ENCODE data around the gene SPATA2. TPM values are rescaled to one million over a fixed set of nuclear protein-coding genes. Genes with fewer than 3 reads are reported as not detected.

The SPATA2 gene
- total and polyA plus RNA-seq, 4 donors = 2.9 to 5.8 (median 4.3) TPM

GRCh38 chr20:49890471-49891361 is 24.6 kb downstream of the SPATA2 start:
- Histone ChIP-seq H3K27ac (ENCODE audit: low read depth in 1 of 2, low read length in 2 of 2) (no peak overlapping the region), H3K4me3 (ENCODE audit: low read length in 2 of 2) (no peak overlapping the region), H3K9me3 (ENCODE audit: control insufficient read depth, low read length) (no peaks in the 10 kb centered on the region), H3K4me1 (ENCODE audit: control insufficient read depth in 1 of 2, insufficient read depth in 2 of 2, low read length in 2 of 2) (no peaks in the 10 kb centered on the region), H3K36me3 (ENCODE audit: control insufficient read depth in 1 of 2, insufficient read depth in 2 of 2, low read length in 1 of 2) (no peaks in the 10 kb centered on the region), H3K27me3 (ENCODE audit: control insufficient read depth in 1 of 2, insufficient read depth in 2 of 2, low read length in 1 of 2) (no peaks in the 10 kb centered on the region)
- 77 to 92% methylated on average over 20 to 21 of the region's 21 CpGs for WGBS, 2 donors
- peak in 1 of 2 donors; percentile 73 for DNase-seq
- intact Hi-C loops (cut with DNase I) = no loop called here
- no peak for ATAC-seq (ENCODE audit: low FRiP score)

DNA sequence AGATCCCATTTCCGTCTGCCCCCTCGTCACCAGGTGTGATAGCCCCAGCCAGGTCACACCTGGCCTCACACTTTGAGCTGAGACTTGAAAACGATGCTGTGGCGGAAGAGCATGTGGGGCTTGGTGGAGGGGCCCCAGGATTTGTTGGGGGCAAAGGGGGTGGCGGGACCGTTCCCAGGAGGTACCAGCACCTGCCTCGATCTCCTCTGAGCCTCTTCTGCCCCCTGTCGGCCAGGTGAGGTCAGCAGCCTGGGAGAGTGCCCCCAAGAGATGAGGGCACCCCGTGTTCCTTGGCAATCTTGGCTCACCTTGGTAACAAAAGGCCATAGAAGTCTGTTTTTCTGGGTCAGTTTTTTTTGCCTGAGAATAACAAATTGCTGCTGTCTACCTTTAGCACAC is 25.4 kb downstream of the SPATA2 start:
- H3K36me3 ChIP-seq (ENCODE audit: control insufficient read depth in 1 of 2, insufficient read depth in 2 of 2, low read length in 1 of 2) = no peaks in the 10 kb centered on the region
- peak in 1 of 2 donors; percentile 43 for DNase-seq
- no peak overlapping the region for H3K27ac ChIP-seq (ENCODE audit: low read depth in 1 of 2, low read length in 2 of 2)
- no peak for ATAC-seq (ENCODE audit: low FRiP score)
- intact Hi-C loops (cut with DNase I) = loop anchor here (5.0 kb wide), 3 partner anchors 38 to 278 kb away; partner anchors contain the start of gene SLC9A8 (in 1 of the 2)
- H3K27me3 ChIP-seq (ENCODE audit: control insufficient read depth in 1 of 2, insufficient read depth in 2 of 2, low read length in 1 of 2) = no peaks in the 10 kb centered on the region
- WGBS, 2 donors = 74 to 79% methylated on average over 9 of the region's 9 CpGs
- H3K4me3 ChIP-seq (ENCODE audit: low read length in 2 of 2) = no peak overlapping the region
- H3K4me1 ChIP-seq (ENCODE audit: control insufficient read depth in 1 of 2, insufficient read depth in 2 of 2, low read length in 2 of 2) = no peaks in the 10 kb centered on the region
- H3K9me3 ChIP-seq (ENCODE audit: control insufficient read depth, low read length) = no peaks in the 10 kb centered on the region

DNA sequence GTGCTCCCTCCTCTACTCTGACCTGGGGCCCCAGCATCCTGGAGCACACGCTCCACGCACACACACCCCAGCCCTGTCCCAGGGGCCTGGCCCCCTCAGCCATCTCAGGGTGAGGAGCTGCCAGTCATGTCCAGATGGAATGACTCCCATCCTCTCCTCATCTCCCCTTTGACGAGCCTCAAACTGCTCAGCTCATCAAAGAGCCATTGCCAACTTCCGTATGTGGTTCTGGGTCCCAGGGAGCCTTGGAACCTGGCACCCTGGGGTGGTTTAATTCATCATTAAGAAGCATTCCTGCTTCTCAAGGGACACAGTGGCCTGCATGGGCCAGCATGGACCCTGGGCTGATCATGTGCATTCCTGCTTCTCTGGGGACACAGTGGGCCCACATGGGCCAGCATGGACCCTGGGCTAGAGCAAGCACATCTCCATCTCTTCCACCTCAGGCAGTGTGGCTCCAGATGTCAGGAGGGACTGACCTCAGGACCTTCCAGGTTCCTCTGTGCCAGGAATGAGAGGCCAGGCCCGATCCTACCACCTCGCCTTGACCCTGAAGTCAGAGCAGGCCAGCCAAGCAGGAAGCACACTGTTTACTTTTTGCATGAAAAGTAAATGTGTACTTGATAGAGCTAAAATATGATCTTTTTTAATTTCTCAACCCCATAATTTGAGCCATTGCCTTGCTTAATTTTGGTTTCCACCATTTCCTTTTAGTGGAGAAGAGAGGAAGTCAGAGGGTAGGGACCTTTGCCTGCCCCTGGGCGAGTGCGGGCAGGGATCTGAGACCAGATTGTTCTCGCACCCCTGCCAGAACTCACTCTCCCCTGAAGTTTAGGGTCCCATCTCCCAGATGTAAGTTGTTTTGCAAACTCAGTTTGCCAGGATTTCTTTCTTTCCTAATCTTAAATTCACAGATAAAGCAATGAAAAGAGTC is 26.1 kb downstream of the SPATA2 start:
- no peak for ATAC-seq (ENCODE audit: low FRiP score)
- Histone ChIP-seq H3K36me3 (ENCODE audit: control insufficient read depth in 1 of 2, insufficient read depth in 2 of 2, low read length in 1 of 2) (no peaks in the 10 kb centered on the region), H3K9me3 (ENCODE audit: control insufficient read depth, low read length) (no peaks in the 10 kb centered on the region), H3K27ac (ENCODE audit: low read depth in 1 of 2, low read length in 2 of 2) (no peak overlapping the region), H3K27me3 (ENCODE audit: control insufficient read depth in 1 of 2, insufficient read depth in 2 of 2, low read length in 1 of 2) (no peaks in the 10 kb centered on the region), H3K4me3 (ENCODE audit: low read length in 2 of 2) (no peak overlapping the region), H3K4me1 (ENCODE audit: control insufficient read depth in 1 of 2, insufficient read depth in 2 of 2, low read length in 2 of 2) (no peaks in the 10 kb centered on the region)
- intact Hi-C loops (cut with DNase I) = loop anchor here (5.0 kb wide), 3 partner anchors 37 to 277 kb away; partner anchors contain the start of gene SLC9A8 (in 1 of the 2)
- WGBS, 2 donors = 85 to 86% methylated on average over 9 of the region's 9 CpGs
- DNase-seq = peak in 1 of 2 donors; percentile 41

DNA sequence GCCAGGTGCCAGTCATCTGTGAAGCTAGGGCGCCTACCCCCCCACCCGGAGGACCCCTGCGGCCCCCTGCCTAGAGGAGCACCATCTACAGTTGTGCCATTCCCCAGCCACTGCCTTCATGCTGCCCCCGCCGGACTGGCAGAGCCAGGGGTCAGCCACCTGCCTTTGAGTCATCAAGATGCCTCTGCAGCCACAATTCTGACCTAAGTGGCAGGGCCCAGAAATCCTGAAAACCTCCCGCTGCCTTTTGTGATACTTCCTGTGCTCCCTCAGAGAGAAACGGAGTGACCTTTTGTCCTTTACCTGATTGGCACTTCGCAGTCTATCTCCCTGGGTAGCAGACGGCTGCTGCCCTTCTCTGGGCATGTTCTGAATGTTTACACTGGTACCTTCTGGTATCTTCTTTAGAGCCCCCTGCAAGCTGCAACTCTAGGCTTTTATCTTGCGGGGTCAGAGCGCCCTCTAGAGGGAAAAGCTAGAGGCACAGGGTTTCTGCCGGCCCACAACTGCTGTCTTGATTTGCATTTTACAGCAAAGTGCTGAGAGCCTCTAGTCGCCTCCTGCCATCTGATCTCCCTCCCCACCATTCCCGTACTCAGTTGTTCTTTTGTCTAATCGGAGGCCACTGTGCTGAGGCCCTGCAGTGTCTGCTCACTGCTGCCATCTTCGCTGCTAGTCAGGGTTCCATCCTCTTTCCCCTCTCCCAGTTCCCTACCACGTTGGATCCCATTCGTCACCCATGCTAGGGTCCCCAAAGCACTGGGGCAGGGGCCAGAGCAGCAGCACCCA is 26.9 kb downstream of the SPATA2 start:
- H3K36me3 ChIP-seq (ENCODE audit: control insufficient read depth in 1 of 2, insufficient read depth in 2 of 2, low read length in 1 of 2) = peaks cover 0 to 2% of the 10 kb centered on the region in 2 donors
- no peaks in the 10 kb centered on the region for H3K4me1 ChIP-seq (ENCODE audit: control insufficient read depth in 1 of 2, insufficient read depth in 2 of 2, low read length in 2 of 2)
- WGBS, 2 donors = 57 to 65% methylated on average over 18 of the region's 18 CpGs
- ATAC-seq (ENCODE audit: low FRiP score) (peak; percentile 55), DNase-seq (no peak)
- H3K27ac ChIP-seq (ENCODE audit: low read depth in 1 of 2, low read length in 2 of 2) = peak overlapping the region in 1 of 2 donors; percentile 20
- intact Hi-C loops (cut with DNase I) = loop anchor here (1.0 to 5.0 kb wide), 4 partner anchors 36 to 277 kb away; partner anchors contain the start of gene SLC9A8 (in 1 of the 2)
- H3K9me3 ChIP-seq (ENCODE audit: control insufficient read depth, low read length) = no peaks in the 10 kb centered on the region
- no peaks in the 10 kb centered on the region for H3K27me3 ChIP-seq (ENCODE audit: control insufficient read depth in 1 of 2, insufficient read depth in 2 of 2, low read length in 1 of 2)
- no peak overlapping the region for H3K4me3 ChIP-seq (ENCODE audit: low read length in 2 of 2)

DNA sequence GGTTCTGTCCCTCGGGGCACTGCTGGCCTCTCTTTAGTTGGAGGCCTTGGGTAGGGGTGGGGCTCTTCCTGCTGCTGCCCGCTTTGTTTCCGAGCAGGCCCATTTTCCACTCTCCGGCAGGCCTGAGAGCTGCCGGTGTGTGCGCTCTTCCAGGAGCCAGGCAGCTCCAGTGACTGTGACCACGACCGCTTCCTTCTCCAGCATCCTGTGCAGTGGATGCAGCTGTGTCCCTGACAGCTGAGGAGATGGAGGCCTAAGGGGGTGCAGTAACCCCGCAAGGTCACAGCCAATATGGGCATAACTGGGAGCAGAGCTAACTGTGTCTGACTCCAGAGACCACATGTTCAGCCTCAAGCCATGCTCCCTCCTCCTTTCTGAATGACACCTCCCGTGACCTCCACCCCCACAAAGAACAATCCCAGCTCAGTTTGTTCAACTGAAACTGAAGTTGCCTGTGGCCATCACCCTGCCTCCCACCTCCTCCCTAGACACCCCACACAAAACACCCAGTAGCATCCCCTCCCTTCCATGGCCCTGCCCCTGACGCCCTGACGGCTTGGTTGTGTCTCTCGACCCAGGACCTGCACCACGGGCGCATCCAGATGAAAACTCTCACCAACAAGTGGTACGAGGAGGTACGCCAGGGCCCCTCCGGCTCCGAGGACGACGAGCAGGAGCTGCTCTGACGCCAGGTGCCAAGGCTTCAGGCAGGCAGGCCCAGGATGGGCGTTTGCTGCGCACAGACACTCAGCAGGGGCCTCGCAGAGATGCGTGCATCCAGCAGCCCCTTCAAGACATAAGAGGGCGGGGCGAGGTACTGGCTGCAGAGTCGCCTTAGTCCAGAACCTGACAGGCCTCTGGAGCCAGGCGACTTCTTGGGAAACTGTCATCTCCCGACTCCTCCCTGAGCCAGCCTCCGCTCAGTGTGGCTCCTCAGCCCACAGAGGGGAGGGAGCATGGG is 27.8 kb downstream of the SPATA2 start:
- H3K4me1 ChIP-seq (ENCODE audit: control insufficient read depth in 1 of 2, insufficient read depth in 2 of 2, low read length in 2 of 2) = no peaks in the 10 kb centered on the region
- H3K4me3 ChIP-seq (ENCODE audit: low read length in 2 of 2) = no peak overlapping the region
- H3K36me3 ChIP-seq (ENCODE audit: control insufficient read depth in 1 of 2, insufficient read depth in 2 of 2, low read length in 1 of 2) = peaks cover 0 to 2% of the 10 kb centered on the region in 2 donors
- no peaks in the 10 kb centered on the region for H3K9me3 ChIP-seq (ENCODE audit: control insufficient read depth, low read length)
- intact Hi-C loops (cut with DNase I) = loop anchor here (1.0 to 5.0 kb wide), 4 partner anchors 35 to 276 kb away; partner anchors contain the start of gene SLC9A8 (in 1 of the 2)
- 67 to 73% methylated on average over 32 of the region's 32 CpGs for WGBS, 2 donors
- H3K27ac ChIP-seq (ENCODE audit: low read depth in 1 of 2, low read length in 2 of 2) = peak overlapping the region in 1 of 2 donors; percentile 78
- H3K27me3 ChIP-seq (ENCODE audit: control insufficient read depth in 1 of 2, insufficient read depth in 2 of 2, low read length in 1 of 2) = no peaks in the 10 kb centered on the region
- peak in 1 of 2 donors; percentile 77 for DNase-seq
- ATAC-seq (ENCODE audit: low FRiP score) = peak; percentile 63

DNA sequence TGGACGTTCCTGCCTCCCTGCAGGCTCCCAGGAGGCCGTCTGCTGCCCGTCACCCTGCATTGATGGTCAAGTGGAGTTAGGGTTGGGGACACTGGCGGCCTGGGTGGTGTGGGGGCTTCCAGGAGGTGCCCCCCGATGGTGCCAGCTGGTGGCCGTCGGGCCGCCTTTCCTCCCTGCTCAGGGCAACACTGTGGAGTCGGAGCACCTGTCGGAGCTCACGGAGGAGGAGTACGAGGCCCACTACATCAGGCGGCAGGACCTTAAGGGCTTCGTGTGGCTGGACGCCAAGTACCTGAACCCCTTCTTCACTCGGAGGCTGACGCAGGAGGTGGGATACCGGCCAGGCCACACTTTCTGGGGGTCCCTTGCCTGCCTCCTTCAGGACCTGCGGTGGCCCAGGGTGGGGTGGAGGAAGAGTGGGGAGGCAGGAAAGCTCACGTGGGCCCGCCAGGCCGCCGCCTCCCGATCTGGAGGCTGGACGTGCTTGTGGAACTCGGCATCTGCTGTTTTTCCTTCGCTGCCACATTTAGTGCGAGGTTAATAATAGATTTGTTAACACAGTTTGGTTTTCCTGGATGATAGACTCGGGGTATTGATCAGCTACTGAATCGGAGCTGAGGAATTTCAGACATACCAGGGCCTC is 28.6 kb downstream of the SPATA2 start:
- H3K36me3 ChIP-seq (ENCODE audit: control insufficient read depth in 1 of 2, insufficient read depth in 2 of 2, low read length in 1 of 2) = peaks cover 0 to 2% of the 10 kb centered on the region in 2 donors
- intact Hi-C loops (cut with DNase I) = loop anchor here (5.0 kb wide), 3 partner anchors 34 to 274 kb away; partner anchors contain the start of gene SLC9A8 (in 1 of the 2)
- ATAC-seq (ENCODE audit: low FRiP score) (no peak), DNase-seq (no peak)
- 61 to 65% methylated on average over 30 of the region's 30 CpGs for WGBS, 2 donors
- H3K27ac ChIP-seq (ENCODE audit: low read depth in 1 of 2, low read length in 2 of 2) = peak overlapping the region in 1 of 2 donors; percentile 78
- no peaks in the 10 kb centered on the region for H3K4me1 ChIP-seq (ENCODE audit: control insufficient read depth in 1 of 2, insufficient read depth in 2 of 2, low read length in 2 of 2)
- H3K27me3 ChIP-seq (ENCODE audit: control insufficient read depth in 1 of 2, insufficient read depth in 2 of 2, low read length in 1 of 2) = no peaks in the 10 kb centered on the region
- no peaks in the 10 kb centered on the region for H3K9me3 ChIP-seq (ENCODE audit: control insufficient read depth, low read length)
- no peak overlapping the region for H3K4me3 ChIP-seq (ENCODE audit: low read length in 2 of 2)
